ENCODE results near the gene COPG2. TPM values are rescaled to one million over a fixed set of nuclear protein-coding genes. Genes with fewer than 3 reads are reported as not detected.

The COPG2 gene
- total and polyA plus RNA-seq, 2 of the 8 experiments (the other 6 are each of a cell fraction or from before 2014, with no cell fraction given): 50.3 to 53.1 TPM

DNA sequence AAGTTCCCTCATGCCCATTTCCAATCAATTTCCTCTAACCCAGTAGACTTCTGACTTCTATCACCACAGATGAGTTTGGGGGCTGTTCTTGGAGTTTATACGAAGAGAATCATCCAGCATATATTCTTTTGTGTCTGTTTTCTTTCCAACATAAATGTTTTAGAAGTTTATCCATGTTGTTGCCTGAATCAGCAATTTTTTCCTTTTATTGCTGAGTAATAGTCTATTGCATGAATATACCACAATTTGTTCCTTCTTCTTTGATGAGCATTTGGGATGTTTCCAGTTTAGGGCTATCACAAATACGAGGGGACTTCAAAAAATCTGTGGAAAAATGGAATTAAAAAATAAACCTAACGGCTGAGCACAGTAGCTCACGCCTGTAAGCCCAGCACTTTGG is 26.2 kb downstream of the COPG2 start:
- POLR2A ChIA-PET (ENCODE audit: partially characterized antibody): no interaction called here
- DNase-seq (ENCODE audit: low read depth in 1 of 2, low spot score in 2 of 2) (no peak), FAIRE-seq (no peak)
- Histone ChIP-seq H3K23me2 (ENCODE audit: low read depth, low read length) (no peaks in the 10 kb centered on the region), H3K14ac (ENCODE audit: insufficient read length) (no peak overlapping the region), H3K18ac (ENCODE audit: extremely low read depth, low read length) (no peak overlapping the region), H3K4me1 (replicated peaks in 1 of 4; ENCODE audit: control insufficient read depth in 3 of 4, insufficient read depth in 4 of 4, low read length in 3 of 4) (no peaks in the 10 kb centered on the region), H3K79me2 (ENCODE audit: control insufficient read depth in 1 of 2, insufficient read depth in 2 of 2, low read length in 2 of 2) (no peaks in the 10 kb centered on the region), H4K8ac (ENCODE audit: extremely low read depth, insufficient read depth, low read length) (no peak overlapping the region), H2BK15ac (ENCODE audit: low read length) (no peak overlapping the region), H2BK12ac (ENCODE audit: low read depth, low read length) (no peak overlapping the region), H2BK20ac (ENCODE audit: low read length) (no peak overlapping the region), H3K9ac (replicated peaks in 1 of 4; ENCODE audit: extremely low read depth in 1 of 4, low read depth in 3 of 4, low read length in 3 of 4) (no peak overlapping the region), H3K27ac (ENCODE audit: low read depth, low read length) (no peak overlapping the region), H3K23ac (ENCODE audit: insufficient read length) (no peak overlapping the region), H3K9me3 (ENCODE audit: insufficient read depth in 2 of 2, low read depth in 1 of 2, low read length in 1 of 2) (peaks cover 2 to 19% of the 10 kb centered on the region in 2 experiments; a peak in 2 of 4 replicates), H3K36me3 (ENCODE audit: control insufficient read depth in 2 of 4, insufficient read depth in 4 of 4, low read length in 3 of 4) (peaks cover 0 to 18% (median 8%) of the 10 kb centered on the region in 4 experiments; a peak in 4 of 8 replicates), H3K4me3 (ENCODE audit: extremely low read depth in 1 of 4, insufficient read depth in 2 of 4, low read depth in 3 of 4, low read length in 4 of 4) (no peak overlapping the region), H2BK120ac (replicated peaks; ENCODE audit: low read depth, low read length) (no peak overlapping the region), H3K4me2 (ENCODE audit: insufficient read depth in 1 of 2, low read depth in 2 of 2, low read length in 2 of 2) (no peak overlapping the region), H4K20me1 (replicated peaks in 1 of 2; ENCODE audit: control insufficient read depth in 1 of 2, insufficient read depth in 2 of 2, low read length in 2 of 2) (no peaks in the 10 kb centered on the region), H4K91ac (replicated peaks; ENCODE audit: insufficient read length, low read length) (no peak overlapping the region), H2AFZ (ENCODE audit: low read length) (no peak overlapping the region), H2AK5ac (ENCODE audit: low read depth, low read length) (no peak overlapping the region), H2BK5ac (ENCODE audit: low read depth, low read length) (no peak overlapping the region), H3K27me3 (replicated peaks in 1 of 4; ENCODE audit: control insufficient read depth in 3 of 4, extremely low read depth in 1 of 4, insufficient read depth in 3 of 4, low read length in 3 of 4) (peaks cover 0 to 1% (median 0%) of the 10 kb centered on the region in 4 experiments; a peak in 1 of 7 replicates), H3K79me1 (ENCODE audit: low read depth, low read length) (no peaks in the 10 kb centered on the region), H3K4ac (replicated peaks; ENCODE audit: insufficient read length, low read depth, low read length) (no peak overlapping the region), H4K5ac (ENCODE audit: insufficient read length, low read depth, low read length) (no peak overlapping the region), H3K56ac (replicated peaks; ENCODE audit: insufficient read length, low read depth, low read length) (no peak overlapping the region)
- 93% methylated on average over 4 of the region's 4 CpGs; no CpG with 5 or more reads in 1 of the 2 experiments for WGBS, 2 experiments (ENCODE audit: extremely low coverage in 1 of 2, insufficient coverage in 1 of 2, insufficient read length in 1 of 2, insufficient replicate concordance in 2 of 2, low coverage in 1 of 2, low lambda C conversion rate in 2 of 2, missing lambda C conversion rate in 1 of 2)
- TF ChIP-seq POU5F1 (IDR thresholded peaks at IDR 0.05; ENCODE audit: low read depth, low read length): no peak
- no peak for TF ChIP-seq FOSL1 (IDR thresholded peaks at IDR 0.05; ENCODE audit: insufficient read depth, low read depth, low read length)
- CTCF ChIA-PET (ENCODE audit: partially characterized antibody): interaction anchor here (1.0 kb wide), 1 partner anchor 155 kb away, joined by 3 read pairs; no protein-coding TSS in a partner anchor

All from H1 (cell line).